Measurements from ENCODE around the gene FHIT.

GRCh38 chr3:61053781-61054496, 197.3 kb downstream of the FHIT start:
- no peak for TF ChIP-seq ZNF274 (IDR thresholded peaks at IDR 0.05; ENCODE audit: low read depth, low read length)
- TF ChIP-seq SUZ12 (IDR thresholded peaks at IDR 0.05; ENCODE audit: extremely low read depth, insufficient read depth, insufficient read length) = no peak
